Right lobe of liver (tissue), 4 donors: Measurements from ENCODE around the gene STX11.

ENCODE experiments used
- CTCF ChIP-seq, 4 donors: fragments of 200-600 bp in 3 of 4; fragments of 450-650 bp in 1 of 4; IDR thresholded peaks; one replicate each; pipeline versions ENCODE4 v1.5.1 to v1.8.0; 2016 to 2022; ENCODE audit warnings: antibody characterized with exemption in 4 of 4, mild to moderate bottlenecking in 2 of 4
- POLR2A ChIP-seq: fragments of 450-650 bp; IDR thresholded peaks from one replicate; pipeline ENCODE4 v1.6.1; 2017; ENCODE audit warnings: antibody characterized with exemption, mild to moderate bottlenecking
- donor health status: DM: no; HTN: no; CAD: no.
- donor health status: DM: no; HTN: no; CAD: no.
- donor health status: DM: no; HTN: yes; CAD: no.

- no peak for TF ChIP-seq CTCF (IDR thresholded peaks at IDR 0.05)
- no peak for TF ChIP-seq POLR2A
Measured at GRCh38 chr6:144174006-144174405, 23.7 kb downstream of the STX11 start.
